Upper lobe of left lung (tissue), 6 donors: ENCODE measurements around the gene INSRR. TPM values are rescaled to one million over a fixed set of nuclear protein-coding genes. Genes with fewer than 3 reads are reported as not detected.
A peak's percentile ranks its signal among the peaks of the same experiment; 100 is the strongest.

Experiments used
- ATAC-seq, 2 donors: fragments of 200-7000 bp; cut with Tn5 transposase; one replicate each; pipeline ENCODE4 v1.9.1; 2022; ENCODE audit warnings: mild to moderate bottlenecking in 2 of 2, moderate library complexity in 2 of 2; ENCODE audit not compliant: low FRiP score in 2 of 2
- DNase-seq, 2 donors: peaks; one replicate each; pipeline ENCODE4 v3.0.0-alpha.2; 2019 to 2020
- H3K27ac ChIP-seq, 4 donors: fragments of 200-600 bp; sonication (generic); one replicate each; pipeline ENCODE4 v1.5.1; 2016 to 2019
- H3K27me3 ChIP-seq, 4 donors: fragments of 200-600 bp; sonication (generic); one replicate each; pipeline ENCODE4 v1.5.1; 2017 to 2019
- H3K36me3 ChIP-seq, 4 donors: fragments of 200-600 bp; sonication (generic); one replicate each; pipeline ENCODE4 v1.5.1; 2016 to 2019
- H3K4me1 ChIP-seq, 4 donors: fragments of 200-600 bp; sonication (generic); one replicate each; pipeline ENCODE4 v1.5.1; 2018 to 2019
- H3K4me3 ChIP-seq, 4 donors: fragments of 200-600 bp; sonication (generic); one replicate each; pipeline ENCODE4 v1.5.1; 2017 to 2019; ENCODE audit warnings: mild to moderate bottlenecking in 2 of 4, moderate library complexity in 1 of 4
- H3K9me3 ChIP-seq, 4 donors: fragments of 200-600 bp; sonication (generic); one replicate each; pipeline ENCODE4 v1.5.1; 2018 to 2019
- EP300 ChIP-seq, 4 donors: sonication (generic); formaldehyde crosslinking; IDR thresholded peaks; one replicate each; pipeline ENCODE4 v1.5.1; 2017; ENCODE audit warnings: antibody characterized with exemption in 4 of 4, control low read depth in 2 of 4
- POLR2A ChIP-seq, 4 donors: fragments of 450-650 bp; IDR thresholded peaks; one replicate each; pipeline ENCODE4 v1.5.1; 2016 to 2017; ENCODE audit warnings: antibody characterized with exemption in 4 of 4, mild to moderate bottlenecking in 2 of 4
- POLR2AphosphoS5 ChIP-seq, 2 donors: sonication (generic); formaldehyde crosslinking; IDR thresholded peaks; one replicate each; pipeline ENCODE4 v1.5.1; 2017; ENCODE audit warnings: antibody characterized with exemption in 2 of 2
- WGBS, 2 donors: methylation state at CpG; one replicate each; pipeline ENCODE4 v1.1.5; 2017 to 2018; 5-methylcytosine and 5-hydroxymethylcytosine counted together
- total RNA-seq, 6 donors: library from RNA; depleted of rRNA in 4 of 6; stranded (reverse); fragments of >200 nt in 4 of 6; gene quantifications; one replicate each; pipeline versions ENCODE4 v1.1.0 to v1.2.1, GENCODE V29; 2016 to 2021
- TF ChIP-seq, protein P1 (sequence below), 6 experiments: fragments of 450-650 bp in 4 of 6; fragments of 200-600 bp in 2 of 6; sonication (generic) in 2 of 6; IDR thresholded peaks; one replicate each; pipeline ENCODE4 v1.5.1; 2016 to 2019; ENCODE audit warnings: antibody characterized with exemption in 6 of 6
- donor health status: DM: no; HTN: no; CAD: no; lungs with moderate emphysema.
- donor health status: DM: no; HTN: yes; CAD: no; lungs with severe emphysema.

Gene INSRR
- total RNA-seq, 6 donors from 2014 or later = 0.03 to 0.22 TPM; not detected in 4

GRCh38 chr1:156879876-156880275 is 21.0 kb upstream of the INSRR start:
- no peak overlapping the region for H3K27ac ChIP-seq
- no peaks in the 10 kb centered on the region for H3K36me3 ChIP-seq
- TF ChIP-seq EP300 (IDR thresholded peaks at IDR 0.05) (no peak), POLR2AphosphoS5 (IDR thresholded peaks at IDR 0.05) (no peak), POLR2A (IDR thresholded peaks at IDR 0.05) (no peak)
- TF ChIP-seq, protein P1, sequence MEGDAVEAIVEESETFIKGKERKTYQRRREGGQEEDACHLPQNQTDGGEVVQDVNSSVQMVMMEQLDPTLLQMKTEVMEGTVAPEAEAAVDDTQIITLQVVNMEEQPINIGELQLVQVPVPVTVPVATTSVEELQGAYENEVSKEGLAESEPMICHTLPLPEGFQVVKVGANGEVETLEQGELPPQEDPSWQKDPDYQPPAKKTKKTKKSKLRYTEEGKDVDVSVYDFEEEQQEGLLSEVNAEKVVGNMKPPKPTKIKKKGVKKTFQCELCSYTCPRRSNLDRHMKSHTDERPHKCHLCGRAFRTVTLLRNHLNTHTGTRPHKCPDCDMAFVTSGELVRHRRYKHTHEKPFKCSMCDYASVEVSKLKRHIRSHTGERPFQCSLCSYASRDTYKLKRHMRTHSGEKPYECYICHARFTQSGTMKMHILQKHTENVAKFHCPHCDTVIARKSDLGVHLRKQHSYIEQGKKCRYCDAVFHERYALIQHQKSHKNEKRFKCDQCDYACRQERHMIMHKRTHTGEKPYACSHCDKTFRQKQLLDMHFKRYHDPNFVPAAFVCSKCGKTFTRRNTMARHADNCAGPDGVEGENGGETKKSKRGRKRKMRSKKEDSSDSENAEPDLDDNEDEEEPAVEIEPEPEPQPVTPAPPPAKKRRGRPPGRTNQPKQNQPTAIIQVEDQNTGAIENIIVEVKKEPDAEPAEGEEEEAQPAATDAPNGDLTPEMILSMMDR (IDR thresholded peaks at IDR 0.05) = no peak
- H3K27me3 ChIP-seq = no peaks in the 10 kb centered on the region
- ATAC-seq = no peak
- no peak overlapping the region for H3K4me3 ChIP-seq
- peak in 1 of 2 donors; percentile 58 for DNase-seq
- 83 to 93% methylated on average over 13 to 21 of the region's 21 CpGs for WGBS, 2 donors
- peaks cover 0 to 1% (median 0%) of the 10 kb centered on the region in 4 donors for H3K4me1 ChIP-seq
- H3K9me3 ChIP-seq = no peaks in the 10 kb centered on the region

- Histone ChIP-seq H3K9me3 (no peaks in the 10 kb centered on the region), H3K4me1 (no peaks in the 10 kb centered on the region), H3K27me3 (no peaks in the 10 kb centered on the region), H3K27ac (no peak overlapping the region), H3K36me3 (no peaks in the 10 kb centered on the region), H3K4me3 (no peak overlapping the region)
- WGBS, 2 donors = 78 to 85% methylated on average over 5 of the region's 5 CpGs
- ATAC-seq = no peak
- TF ChIP-seq EP300 (IDR thresholded peaks at IDR 0.05) (no peak), POLR2A (IDR thresholded peaks at IDR 0.05) (no peak), POLR2AphosphoS5 (IDR thresholded peaks at IDR 0.05) (no peak)
- TF ChIP-seq, protein P1 (IDR thresholded peaks at IDR 0.05) = no peak
- DNase-seq = no peak
Observed at GRCh38 chr1:156877433-156878170, 18.7 kb upstream of the INSRR start.

DNA sequence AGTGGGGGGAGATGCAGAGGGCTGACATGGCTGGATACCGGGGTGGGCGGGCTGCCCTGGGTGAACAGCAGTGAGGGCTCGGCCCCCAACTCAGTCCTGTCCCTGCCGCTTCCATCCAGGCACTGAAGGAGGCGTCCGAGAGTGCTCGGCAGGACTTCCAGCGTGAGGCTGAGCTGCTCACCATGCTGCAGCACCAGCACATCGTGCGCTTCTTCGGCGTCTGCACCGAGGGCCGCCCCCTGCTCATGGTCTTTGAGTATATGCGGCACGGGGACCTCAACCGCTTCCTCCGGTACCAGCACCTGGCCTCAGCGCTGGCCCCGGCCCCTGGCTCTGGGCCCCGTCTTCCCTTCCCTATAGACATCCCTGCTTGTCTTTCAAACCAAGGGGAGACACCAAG is 17.4 kb upstream of the INSRR start:
- no peak for ATAC-seq
- 20 to 47% methylated on average over 1 to 17 of the region's 21 CpGs for WGBS, 2 donors

GRCh38 chr1:156875341-156875615 is 16.4 kb upstream of the INSRR start:
- no peak overlapping the region for H3K4me3 ChIP-seq
- H3K27ac ChIP-seq = no peak overlapping the region
- H3K27me3 ChIP-seq = no peaks in the 10 kb centered on the region
- DNase-seq (peak in 1 of 2 donors; percentile 53), ATAC-seq (no peak)
- no peaks in the 10 kb centered on the region for H3K36me3 ChIP-seq
- no peaks in the 10 kb centered on the region for H3K9me3 ChIP-seq
- no peaks in the 10 kb centered on the region for H3K4me1 ChIP-seq
- 78% methylated on average over 5 of the region's 5 CpGs; no CpG with 5 or more reads in 1 of the 2 donors for WGBS, 2 donors
- TF ChIP-seq, protein P1 (IDR thresholded peaks at IDR 0.05) = no peak
- no peak for TF ChIP-seq POLR2A (IDR thresholded peaks at IDR 0.05)
- no peak for TF ChIP-seq EP300 (IDR thresholded peaks at IDR 0.05)

More for the DNA sequence above, 17.4 kb upstream of the INSRR start:
- Histone ChIP-seq H3K27me3 (no peaks in the 10 kb centered on the region), H3K4me3 (no peak overlapping the region), H3K36me3 (no peaks in the 10 kb centered on the region), H3K9me3 (no peaks in the 10 kb centered on the region), H3K4me1 (no peaks in the 10 kb centered on the region), H3K27ac (no peak overlapping the region)
- no peak for TF ChIP-seq POLR2AphosphoS5 (IDR thresholded peaks at IDR 0.05)
- no peak for TF ChIP-seq EP300 (IDR thresholded peaks at IDR 0.05)
- no peak for TF ChIP-seq POLR2A (IDR thresholded peaks at IDR 0.05)
- TF ChIP-seq, protein P1 (IDR thresholded peaks at IDR 0.05) = no peak
- peak in 1 of 2 donors; percentile 78 for DNase-seq
